ENCODE measurements around the gene RNPEPL1. TPM values are rescaled to one million over a fixed set of nuclear protein-coding genes. Genes with fewer than 3 reads are reported as not detected.

Gene RNPEPL1
- total and polyA plus RNA-seq, 2 donors, result 14.3 to 109 TPM

GRCh38 chr2:240603081-240603835 is 35.0 kb downstream of the RNPEPL1 start:
- no peak overlapping the region for H3K27ac ChIP-seq (ENCODE audit: low read depth in 1 of 2, low read length in 1 of 2)
- H3K4me3 ChIP-seq (ENCODE audit: low read length in 2 of 2), result no peak overlapping the region
- no peaks in the 10 kb centered on the region for H3K9me3 ChIP-seq (ENCODE audit: control insufficient read depth in 2 of 2, insufficient read depth in 1 of 2, low read length in 1 of 2)
- H3K4me1 ChIP-seq (ENCODE audit: control insufficient read depth in 2 of 2, insufficient read depth in 2 of 2, low read length in 2 of 2), result no peaks in the 10 kb centered on the region
- H3K36me3 ChIP-seq (ENCODE audit: control insufficient read depth in 2 of 2, insufficient read depth in 2 of 2, low read length in 1 of 2), result peaks cover 16 to 33% of the 10 kb centered on the region in 2 donors
- H3K27me3 ChIP-seq (ENCODE audit: control insufficient read depth in 2 of 2, insufficient read depth in 1 of 2, low read length in 1 of 2), result no peaks in the 10 kb centered on the region
- 94% methylated on average over 22 of the region's 22 CpGs for WGBS
- no peak for DNase-seq (ENCODE audit: low read depth in 6 of 9, low spot score in 9 of 9)

GRCh38 chr2:240603846-240604245 is 35.6 kb downstream of the RNPEPL1 start:
- 96% methylated on average over 10 of the region's 10 CpGs for WGBS
- no peak for DNase-seq (ENCODE audit: low read depth in 6 of 9, low spot score in 9 of 9)
- Histone ChIP-seq H3K27ac (ENCODE audit: low read depth in 1 of 2, low read length in 1 of 2) (no peak overlapping the region), H3K4me1 (ENCODE audit: control insufficient read depth in 2 of 2, insufficient read depth in 2 of 2, low read length in 2 of 2) (no peaks in the 10 kb centered on the region), H3K36me3 (ENCODE audit: control insufficient read depth in 2 of 2, insufficient read depth in 2 of 2, low read length in 1 of 2) (peaks cover 12 to 27% of the 10 kb centered on the region in 2 donors), H3K27me3 (ENCODE audit: control insufficient read depth in 2 of 2, insufficient read depth in 1 of 2, low read length in 1 of 2) (no peaks in the 10 kb centered on the region), H3K4me3 (ENCODE audit: low read length in 2 of 2) (no peak overlapping the region), H3K9me3 (ENCODE audit: control insufficient read depth in 2 of 2, insufficient read depth in 1 of 2, low read length in 1 of 2) (no peaks in the 10 kb centered on the region)

- H3K4me3 ChIP-seq (ENCODE audit: low read length in 2 of 2), result no peak overlapping the region
- DNase-seq (ENCODE audit: low read depth in 6 of 9, low spot score in 9 of 9), result no peak
- no peaks in the 10 kb centered on the region for H3K27me3 ChIP-seq (ENCODE audit: control insufficient read depth in 2 of 2, insufficient read depth in 1 of 2, low read length in 1 of 2)
- H3K9me3 ChIP-seq (ENCODE audit: control insufficient read depth in 2 of 2, insufficient read depth in 1 of 2, low read length in 1 of 2), result no peaks in the 10 kb centered on the region
- H3K27ac ChIP-seq (ENCODE audit: low read depth in 1 of 2, low read length in 1 of 2), result no peak overlapping the region
- peaks cover 12 to 22% of the 10 kb centered on the region in 2 donors for H3K36me3 ChIP-seq (ENCODE audit: control insufficient read depth in 2 of 2, insufficient read depth in 2 of 2, low read length in 1 of 2)
- no peaks in the 10 kb centered on the region for H3K4me1 ChIP-seq (ENCODE audit: control insufficient read depth in 2 of 2, insufficient read depth in 2 of 2, low read length in 2 of 2)
- WGBS, result 87% methylated on average over 11 of the region's 11 CpGs
These were observed 36.1 kb downstream of the RNPEPL1 start for GRCh38 chr2:240604291-240604938.

- Histone ChIP-seq H3K4me1 (ENCODE audit: control insufficient read depth in 2 of 2, insufficient read depth in 2 of 2, low read length in 2 of 2) (no peaks in the 10 kb centered on the region), H3K9me3 (ENCODE audit: control insufficient read depth in 2 of 2, insufficient read depth in 1 of 2, low read length in 1 of 2) (no peaks in the 10 kb centered on the region), H3K27ac (ENCODE audit: low read depth in 1 of 2, low read length in 1 of 2) (no peak overlapping the region), H3K36me3 (ENCODE audit: control insufficient read depth in 2 of 2, insufficient read depth in 2 of 2, low read length in 1 of 2) (peaks cover 12 to 14% of the 10 kb centered on the region in 2 donors), H3K4me3 (ENCODE audit: low read length in 2 of 2) (no peak overlapping the region), H3K27me3 (ENCODE audit: control insufficient read depth in 2 of 2, insufficient read depth in 1 of 2, low read length in 1 of 2) (no peaks in the 10 kb centered on the region)
- DNase-seq (ENCODE audit: low read depth in 6 of 9, low spot score in 9 of 9), result no peak
- 96% methylated on average over 19 of the region's 19 CpGs for WGBS
These were observed 36.8 kb downstream of the RNPEPL1 start for GRCh38 chr2:240604939-240605716.

- Histone ChIP-seq H3K9me3 (ENCODE audit: control insufficient read depth in 2 of 2, insufficient read depth in 1 of 2, low read length in 1 of 2) (no peaks in the 10 kb centered on the region), H3K27ac (ENCODE audit: low read depth in 1 of 2, low read length in 1 of 2) (no peak overlapping the region), H3K27me3 (ENCODE audit: control insufficient read depth in 2 of 2, insufficient read depth in 1 of 2, low read length in 1 of 2) (no peaks in the 10 kb centered on the region), H3K4me3 (ENCODE audit: low read length in 2 of 2) (no peak overlapping the region), H3K4me1 (ENCODE audit: control insufficient read depth in 2 of 2, insufficient read depth in 2 of 2, low read length in 2 of 2) (no peaks in the 10 kb centered on the region), H3K36me3 (ENCODE audit: control insufficient read depth in 2 of 2, insufficient read depth in 2 of 2, low read length in 1 of 2) (peaks cover 7 to 8% of the 10 kb centered on the region in 2 donors)
- DNase-seq (ENCODE audit: low read depth in 6 of 9, low spot score in 9 of 9), result no peak
- WGBS, result 95% methylated on average over 12 of the region's 12 CpGs
These were observed 37.8 kb downstream of the RNPEPL1 start for GRCh38 chr2:240605867-240606743.

GRCh38 chr2:240611601-240612210 is 43.4 kb downstream of the RNPEPL1 start:
- Histone ChIP-seq H3K27me3 (ENCODE audit: control insufficient read depth in 2 of 2, insufficient read depth in 1 of 2, low read length in 1 of 2) (no peaks in the 10 kb centered on the region), H3K4me3 (ENCODE audit: low read length in 2 of 2) (no peak overlapping the region), H3K9me3 (ENCODE audit: control insufficient read depth in 2 of 2, insufficient read depth in 1 of 2, low read length in 1 of 2) (peaks cover 0 to 10% of the 10 kb centered on the region in 2 donors), H3K27ac (ENCODE audit: low read depth in 1 of 2, low read length in 1 of 2) (no peak overlapping the region), H3K36me3 (ENCODE audit: control insufficient read depth in 2 of 2, insufficient read depth in 2 of 2, low read length in 1 of 2) (no peaks in the 10 kb centered on the region), H3K4me1 (ENCODE audit: control insufficient read depth in 2 of 2, insufficient read depth in 2 of 2, low read length in 2 of 2) (peaks cover 0 to 11% of the 10 kb centered on the region in 2 donors)
- 68% methylated on average over 10 of the region's 10 CpGs for WGBS
- DNase-seq (ENCODE audit: low read depth in 6 of 9, low spot score in 9 of 9), result no peak

GRCh38 chr2:240613781-240614180 is 45.5 kb downstream of the RNPEPL1 start:
- H3K4me1 ChIP-seq (ENCODE audit: control insufficient read depth in 2 of 2, insufficient read depth in 2 of 2, low read length in 2 of 2), result peaks cover 0 to 11% of the 10 kb centered on the region in 2 donors
- 98% methylated on average over 4 of the region's 4 CpGs for WGBS

GRCh38 chr2:240614391-240614790 is 46.1 kb downstream of the RNPEPL1 start:
- H3K4me1 ChIP-seq (ENCODE audit: control insufficient read depth in 2 of 2, insufficient read depth in 2 of 2, low read length in 2 of 2), result peaks cover 0 to 11% of the 10 kb centered on the region in 2 donors
- no peak for DNase-seq (ENCODE audit: low read depth in 6 of 9, low spot score in 9 of 9)
- no peak overlapping the region for H3K27ac ChIP-seq (ENCODE audit: low read depth in 1 of 2, low read length in 1 of 2)
- no peaks in the 10 kb centered on the region for H3K27me3 ChIP-seq (ENCODE audit: control insufficient read depth in 2 of 2, insufficient read depth in 1 of 2, low read length in 1 of 2)
- 97% methylated on average over 9 of the region's 9 CpGs for WGBS
- H3K36me3 ChIP-seq (ENCODE audit: control insufficient read depth in 2 of 2, insufficient read depth in 2 of 2, low read length in 1 of 2), result no peaks in the 10 kb centered on the region
- no peak overlapping the region for H3K4me3 ChIP-seq (ENCODE audit: low read length in 2 of 2)
- H3K9me3 ChIP-seq (ENCODE audit: control insufficient read depth in 2 of 2, insufficient read depth in 1 of 2, low read length in 1 of 2), result peaks cover 0 to 15% of the 10 kb centered on the region in 2 donors

More at GRCh38 chr2:240613781-240614180, 45.5 kb downstream of the RNPEPL1 start:
- H3K9me3 ChIP-seq (ENCODE audit: control insufficient read depth in 2 of 2, insufficient read depth in 1 of 2, low read length in 1 of 2), result peaks cover 0 to 15% of the 10 kb centered on the region in 2 donors
- no peaks in the 10 kb centered on the region for H3K36me3 ChIP-seq (ENCODE audit: control insufficient read depth in 2 of 2, insufficient read depth in 2 of 2, low read length in 1 of 2)
- no peaks in the 10 kb centered on the region for H3K27me3 ChIP-seq (ENCODE audit: control insufficient read depth in 2 of 2, insufficient read depth in 1 of 2, low read length in 1 of 2)
- no peak overlapping the region for H3K27ac ChIP-seq (ENCODE audit: low read depth in 1 of 2, low read length in 1 of 2)
- H3K4me3 ChIP-seq (ENCODE audit: low read length in 2 of 2), result no peak overlapping the region
- no peak for DNase-seq (ENCODE audit: low read depth in 6 of 9, low spot score in 9 of 9)

Data from thymus (tissue), 11 donors.